ENCODE data around the gene DPM2. TPM values are rescaled to one million over a fixed set of nuclear protein-coding genes. Genes with fewer than 3 reads are reported as not detected.
A peak's percentile ranks its signal among the peaks of the same experiment; 100 is the strongest.

DPM2 gene
- total RNA-seq, 1 donor = 10.1 TPM

- Histone ChIP-seq H4K20me1 (ENCODE audit: insufficient read depth, low read length) (peaks cover 3% of the 10 kb centered on the region), H3K36me3 (ENCODE audit: insufficient read depth, low read length) (peaks cover 5% of the 10 kb centered on the region), H3K4me2 (ENCODE audit: insufficient read depth, low read length) (peak overlapping the region; percentile 92), H2AFZ (ENCODE audit: low read length) (no peak overlapping the region), H3K27me3 (ENCODE audit: insufficient read depth, low read length) (no peaks in the 10 kb centered on the region), H3K27ac (ENCODE audit: low read depth, low read length) (no peak overlapping the region), H3K4me3 (ENCODE audit: insufficient read depth, low read length) (no peak overlapping the region), H3K9me3 (ENCODE audit: low read depth, low read length) (no peaks in the 10 kb centered on the region), H3K79me2 (ENCODE audit: insufficient read depth, low read length) (peaks cover 12% of the 10 kb centered on the region), H3K4me1 (ENCODE audit: insufficient read depth, low read length) (peaks cover 31% of the 10 kb centered on the region)
- DNase-seq (ENCODE audit: insufficient read length, low spot score, missing footprints) = no peak
- TF ChIP-seq CTCF (IDR thresholded peaks at IDR 0.05; ENCODE audit: extremely low read depth, low read depth, low read length) = no peak
These were observed 8.1 kb downstream of the DPM2 start for GRCh38 chr9:127929625-127929979.

- no peak for DNase-seq (ENCODE audit: insufficient read length, low spot score, missing footprints)
- Histone ChIP-seq H3K4me3 (ENCODE audit: insufficient read depth, low read length) (no peak overlapping the region), H3K9me3 (ENCODE audit: low read depth, low read length) (no peaks in the 10 kb centered on the region), H3K4me2 (ENCODE audit: insufficient read depth, low read length) (no peak overlapping the region), H2AFZ (ENCODE audit: low read length) (no peak overlapping the region), H4K20me1 (ENCODE audit: insufficient read depth, low read length) (peaks cover 3% of the 10 kb centered on the region), H3K27ac (ENCODE audit: low read depth, low read length) (no peak overlapping the region), H3K4me1 (ENCODE audit: insufficient read depth, low read length) (peaks cover 33% of the 10 kb centered on the region), H3K36me3 (ENCODE audit: insufficient read depth, low read length) (no peaks in the 10 kb centered on the region), H3K27me3 (ENCODE audit: insufficient read depth, low read length) (no peaks in the 10 kb centered on the region), H3K79me2 (ENCODE audit: insufficient read depth, low read length) (peaks cover 6% of the 10 kb centered on the region)
- TF ChIP-seq CTCF (IDR thresholded peaks at IDR 0.05; ENCODE audit: extremely low read depth, low read depth, low read length) = no peak
These were observed 8.7 kb downstream of the DPM2 start for GRCh38 chr9:127928676-127929624.

GRCh38 chr9:127927988-127928675 lies 9.5 kb downstream of the DPM2 start:
- no peak overlapping the region for H3K27ac ChIP-seq (ENCODE audit: low read depth, low read length)
- no peak overlapping the region for H3K4me2 ChIP-seq (ENCODE audit: insufficient read depth, low read length)
- H3K79me2 ChIP-seq (ENCODE audit: insufficient read depth, low read length) = peaks cover 4% of the 10 kb centered on the region
- H3K4me1 ChIP-seq (ENCODE audit: insufficient read depth, low read length) = peaks cover 41% of the 10 kb centered on the region
- H4K20me1 ChIP-seq (ENCODE audit: insufficient read depth, low read length) = peaks cover 3% of the 10 kb centered on the region
- no peaks in the 10 kb centered on the region for H3K36me3 ChIP-seq (ENCODE audit: insufficient read depth, low read length)
- no peak overlapping the region for H3K4me3 ChIP-seq (ENCODE audit: insufficient read depth, low read length)
- H2AFZ ChIP-seq (ENCODE audit: low read length) = no peak overlapping the region
- no peak for DNase-seq (ENCODE audit: insufficient read length, low spot score, missing footprints)
- TF ChIP-seq CTCF (IDR thresholded peaks at IDR 0.05; ENCODE audit: extremely low read depth, low read depth, low read length) = no peak
- H3K27me3 ChIP-seq (ENCODE audit: insufficient read depth, low read length) = no peaks in the 10 kb centered on the region
- no peaks in the 10 kb centered on the region for H3K9me3 ChIP-seq (ENCODE audit: low read depth, low read length)

All from osteoblast (primary cell).